Hepatocyte (in vitro differentiated cells): ENCODE data around the gene SMAD7. TPM values are rescaled to one million over a fixed set of nuclear protein-coding genes. Genes with fewer than 3 reads are reported as not detected.
A peak's percentile ranks its signal among the peaks of the same experiment; 100 is the strongest.

Source experiments
- DNase-seq: peaks from one replicate; pipeline ENCODE4 v3.0.0-alpha.2; 2016; ENCODE audit warnings: low spot score
- H2AFZ ChIP-seq: fragments of 200-600 bp; sonication (generic); 2 replicates; pipeline ENCODE4 v1.6.0; 2016; ENCODE audit warnings: antibody characterized with exemption, mild to moderate bottlenecking
- H3K27ac ChIP-seq: fragments of 200-600 bp; sonication (generic); 2 replicates; pipeline ENCODE4 v1.5.1; 2016; ENCODE audit warnings: mild to moderate bottlenecking
- H3K27me3 ChIP-seq: fragments of 200-600 bp; sonication (generic); 2 replicates; pipeline ENCODE4 v1.6.1; 2016
- H3K36me3 ChIP-seq: fragments of 200-600 bp; sonication (generic); replicated peaks from 2 replicates; pipeline ENCODE4 v1.5.1; 2016; ENCODE audit warnings: low read depth; ENCODE audit not compliant: insufficient read depth
- H3K4me1 ChIP-seq: fragments of 200-600 bp; sonication (generic); 2 replicates; pipeline ENCODE4 v1.5.1; 2016; ENCODE audit warnings: mild to moderate bottlenecking, moderate library complexity; ENCODE audit not compliant: insufficient read depth
- H3K4me2 ChIP-seq: fragments of 200-600 bp; sonication (generic); 2 replicates; pipeline ENCODE4 v1.6.0; 2016
- H3K4me3 ChIP-seq: fragments of 200-600 bp; sonication (generic); 2 replicates; pipeline ENCODE4 v1.5.1; 2016; ENCODE audit warnings: mild to moderate bottlenecking
- H3K79me2 ChIP-seq: fragments of 200-600 bp; sonication (generic); 2 replicates; pipeline ENCODE4 v1.6.0; 2017; ENCODE audit warnings: mild to moderate bottlenecking
- H3K9me2 ChIP-seq: fragments of 200-600 bp; sonication (generic); replicated peaks from 2 replicates; pipeline ENCODE4 v1.6.0; 2017; ENCODE audit warnings: mild to moderate bottlenecking; ENCODE audit not compliant: insufficient read depth
- H3K9me3 ChIP-seq: fragments of 200-600 bp; sonication (generic); 2 replicates; pipeline ENCODE4 v1.5.1; 2016; ENCODE audit warnings: low read depth, mild to moderate bottlenecking
- H4K20me1 ChIP-seq: fragments of 200-600 bp; sonication (generic); 2 replicates; pipeline ENCODE4 v1.6.0; 2016; ENCODE audit warnings: mild to moderate bottlenecking; ENCODE audit not compliant: insufficient read depth, poor library complexity, severe bottlenecking
- CTCF ChIP-seq: fragments of 200-600 bp; sonication (generic); IDR thresholded peaks from 2 replicates; pipeline ENCODE4 v1.5.1; 2016; ENCODE audit warnings: antibody characterized with exemption, mild to moderate bottlenecking; ENCODE audit not compliant: poor library complexity
- EZH2 ChIP-seq: fragments of 200-600 bp; sonication (generic); IDR thresholded peaks from 2 replicates; pipeline ENCODE4 v1.6.1; 2016; ENCODE audit warnings: antibody characterized with exemption, mild to moderate bottlenecking, borderline replicate concordance
- EZH2phosphoT487 ChIP-seq: fragments of 200-600 bp; sonication (generic); IDR thresholded peaks from one replicate; pipeline ENCODE4 v1.6.1; 2018; ENCODE audit warnings: antibody characterized with exemption, mild to moderate bottlenecking, low read depth, moderate library complexity; ENCODE audit not compliant: unreplicated experiment, severe bottlenecking
- WGBS: methylation state at CpG from one replicate; pipeline ENCODE4 v1.1.6; 2016; ENCODE audit warnings: low lambda C conversion rate; ENCODE audit errors: missing lambda C conversion rate; 5-methylcytosine and 5-hydroxymethylcytosine counted together
- polyA plus RNA-seq: library from polyadenylated mRNA; unstranded; fragments of >200 nt; fragmentation: Nextera tagmentation; extraction: Ambion mirVana; gene quantifications from 2 replicates; pipeline ENCODE4 v1.2.1, GENCODE V29; 2016
- total RNA-seq: library from RNA; depleted of rRNA; stranded (reverse); fragments of >200 nt; gene quantifications from 2 replicates; pipeline ENCODE4 v1.2.3, GENCODE V29; 2014

The SMAD7 gene
- total and polyA plus RNA-seq, 2 experiments from 2014 or later: 65.4 to 71.1 TPM

- WGBS: 42% methylated on average over 21 of the region's 21 CpGs
- H4K20me1 ChIP-seq: peaks cover 90% of the 10 kb centered on the region
Observed at GRCh38 chr18:48922801-48923730, 27.7 kb downstream of the SMAD7 start.

GRCh38 chr18:48922226-48922800 is 28.5 kb downstream of the SMAD7 start:
- Histone ChIP-seq H3K27ac (peak overlapping the region; percentile 94), H3K4me3 (no peak overlapping the region), H3K9me2 (no peaks in the 10 kb centered on the region), H2AFZ (no peak overlapping the region), H3K36me3 (no peaks in the 10 kb centered on the region), H3K4me1 (peaks cover 51% of the 10 kb centered on the region), H4K20me1 (peaks cover 84% of the 10 kb centered on the region), H3K27me3 (no peaks in the 10 kb centered on the region), H3K79me2 (peaks cover 95% of the 10 kb centered on the region), H3K4me2 (peak overlapping the region; percentile 70), H3K9me3 (no peaks in the 10 kb centered on the region)
- no peak for DNase-seq
- TF ChIP-seq EZH2 (no peak), EZH2phosphoT487 (no peak), CTCF (no peak)
- 54% methylated on average over 5 of the region's 7 CpGs for WGBS

More at GRCh38 chr18:48922801-48923730, 27.7 kb downstream of the SMAD7 start:
- Histone ChIP-seq H2AFZ (no peak overlapping the region), H3K79me2 (peaks cover 97% of the 10 kb centered on the region), H3K36me3 (no peaks in the 10 kb centered on the region), H3K4me1 (peaks cover 59% of the 10 kb centered on the region), H3K4me3 (no peak overlapping the region), H3K9me2 (no peaks in the 10 kb centered on the region), H3K4me2 (peak overlapping the region; percentile 70), H3K27me3 (no peaks in the 10 kb centered on the region), H3K9me3 (no peaks in the 10 kb centered on the region), H3K27ac (peak overlapping the region; percentile 94)
- TF ChIP-seq CTCF (no peak), EZH2phosphoT487 (no peak), EZH2 (no peak)
- peak; percentile 87 for DNase-seq

GRCh38 chr18:48921305-48922225 is 29.2 kb downstream of the SMAD7 start:
- Histone ChIP-seq H3K4me3 (no peak overlapping the region), H3K4me1 (peaks cover 44% of the 10 kb centered on the region), H3K9me3 (no peaks in the 10 kb centered on the region), H3K27me3 (no peaks in the 10 kb centered on the region), H3K36me3 (no peaks in the 10 kb centered on the region), H3K27ac (peak overlapping the region; percentile 94), H4K20me1 (peaks cover 77% of the 10 kb centered on the region), H3K9me2 (no peaks in the 10 kb centered on the region), H3K79me2 (peaks cover 89% of the 10 kb centered on the region), H3K4me2 (peak overlapping the region; percentile 70), H2AFZ (no peak overlapping the region)
- TF ChIP-seq CTCF (no peak), EZH2 (no peak), EZH2phosphoT487 (no peak)
- 92% methylated on average over 34 of the region's 34 CpGs for WGBS
- DNase-seq: no peak
